Brain pericyte (primary cell): ENCODE data around the gene RRP36.
A peak's percentile ranks its signal among the peaks of the same experiment; 100 is the strongest.

Source experiments
- DNase-seq: peaks from one replicate; pipeline ENCODE4 v3.0.0-alpha.2; 2012; ENCODE audit warnings: low read depth, low spot score

RRP36 gene

GRCh38 chr6:43007126-43007525 lies 14.3 kb upstream of the RRP36 start:
- DNase-seq = no peak

GRCh38 chr6:43009124-43009523 lies 12.3 kb upstream of the RRP36 start:
- no peak for DNase-seq

- no peak for DNase-seq
These were observed 10.2 kb upstream of the RRP36 start for GRCh38 chr6:43011207-43011606.

- no peak for DNase-seq
These were observed 9.1 kb upstream of the RRP36 start for GRCh38 chr6:43012364-43012763.

GRCh38 chr6:43013097-43013842 lies 8.2 kb upstream of the RRP36 start:
- DNase-seq = no peak

- peak; percentile 99 for DNase-seq
These were observed 7.5 kb upstream of the RRP36 start, which contains the start of the genes KLHDC3 and MEA1 for GRCh38 chr6:43013843-43014433. Gene KLHDC3, plus strand, starts transcription at chr6:43014249. Its CDS starts 2,944 bp downstream, at chr6:43017193. Gene MEA1, minus strand, starts transcription at chr6:43013946. Its CDS starts 133 bp downstream, at chr6:43013813.

GRCh38 chr6:43014434-43014909 lies 7.0 kb upstream of the RRP36 start:
- no peak for DNase-seq

GRCh38 chr6:43016176-43016942 lies 5.1 kb upstream of the RRP36 start:
- no peak for DNase-seq

- DNase-seq = no peak
These were observed 4.5 kb upstream of the RRP36 start for GRCh38 chr6:43016943-43017334.

GRCh38 chr6:43019152-43019551 lies 2.3 kb upstream of the RRP36 start:
- no peak for DNase-seq

GRCh38 chr6:43020052-43020705 lies 1.2 kb upstream of the RRP36 start:
- no peak for DNase-seq

- no peak for DNase-seq
These were observed 576 bp upstream of the RRP36 start for GRCh38 chr6:43020847-43021246.

- no peak for DNase-seq
These were observed 3.0 kb downstream of the RRP36 start for GRCh38 chr6:43024436-43024835.

- DNase-seq = no peak
These were observed 4.9 kb downstream of the RRP36 start for GRCh38 chr6:43026365-43026764.

- no peak for DNase-seq
These were observed 7.7 kb downstream of the RRP36 start for GRCh38 chr6:43029120-43029519.

GRCh38 chr6:43032326-43032725 lies 10.9 kb downstream of the RRP36 start:
- DNase-seq = no peak

GRCh38 chr6:43033496-43034189 lies 12.2 kb downstream of the RRP36 start:
- DNase-seq = no peak

- no peak for DNase-seq
These were observed 12.7 kb downstream of the RRP36 start for GRCh38 chr6:43034190-43034525.

GRCh38 chr6:43035495-43036194 lies 14.2 kb downstream of the RRP36 start:
- DNase-seq = no peak

GRCh38 chr6:43036712-43037111 lies 15.3 kb downstream of the RRP36 start:
- DNase-seq = no peak

- no peak for DNase-seq
These were observed 15.8 kb downstream of the RRP36 start for GRCh38 chr6:43037197-43037596.
